ENCODE data around the gene ERP44.

The ERP44 gene

GRCh38 chr9:99936947-99937587, 161.7 kb downstream of the ERP44 start:
- DNase-seq (ENCODE audit: low read depth, low spot score), result no peak

GRCh38 chr9:99931155-99931840, 167.5 kb downstream of the ERP44 start:
- no peak for DNase-seq (ENCODE audit: low read depth, low spot score)

GRCh38 chr9:99929652-99930051, 169.1 kb downstream of the ERP44 start:
- DNase-seq (ENCODE audit: low read depth, low spot score), result no peak

Data from activated CD4-positive, CD25-positive, alpha-beta regulatory T cell treated with anti-CD3 and anti-CD28 coated beads, Interleukin-2, amount 50 U/mL, for 16 hours (primary cell).